IPS-11a (cell line): ENCODE measurements around the gene DUSP28.
"Not testable (repeated sequence)": the region's sequence is repeated elsewhere in the genome, so short reads cannot be mapped to it uniquely, and the experiment has no call there.

ENCODE experiments used
- H3K4me3 ChIP-seq: one replicate; pipeline ENCODE4 v1.5.1; 2013; ENCODE audit warnings: low read depth, low read length, control low read depth

Gene DUSP28, protein sequence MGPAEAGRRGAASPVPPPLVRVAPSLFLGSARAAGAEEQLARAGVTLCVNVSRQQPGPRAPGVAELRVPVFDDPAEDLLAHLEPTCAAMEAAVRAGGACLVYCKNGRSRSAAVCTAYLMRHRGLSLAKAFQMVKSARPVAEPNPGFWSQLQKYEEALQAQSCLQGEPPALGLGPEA

DNA sequence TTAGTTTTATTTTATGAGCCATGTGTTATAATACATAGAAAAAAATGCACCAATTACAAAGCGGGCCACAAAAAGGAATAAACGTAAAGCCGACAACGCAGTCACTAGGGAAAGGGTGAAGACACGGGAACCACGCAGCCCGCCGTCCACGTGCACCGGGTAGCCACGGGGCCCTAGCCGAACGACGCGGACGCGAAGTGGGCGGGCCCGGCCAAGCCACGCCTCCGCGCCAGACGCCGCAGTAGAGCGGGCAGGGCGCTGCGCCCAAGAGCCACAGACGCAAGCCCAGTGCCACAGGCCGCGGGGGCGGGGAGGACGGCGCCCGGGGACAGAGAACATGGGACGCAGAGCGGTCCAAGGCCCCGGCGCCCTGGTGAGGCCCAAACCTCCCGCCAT, at the start of gene DUSP28:
DUSP28 (plus strand) TSS at position 274 of the 396 bp plus-strand sequence. CDS start 328 bp downstream, outside the sequence.
- peak within 1 kb of the TSS; percentile 67 for H3K4me3 ChIP-seq

- H3K4me3 ChIP-seq = no peak overlapping the region
These were observed 49.5 kb upstream of the DUSP28 start for GRCh38 chr2:240510513-240511210.

DNA sequence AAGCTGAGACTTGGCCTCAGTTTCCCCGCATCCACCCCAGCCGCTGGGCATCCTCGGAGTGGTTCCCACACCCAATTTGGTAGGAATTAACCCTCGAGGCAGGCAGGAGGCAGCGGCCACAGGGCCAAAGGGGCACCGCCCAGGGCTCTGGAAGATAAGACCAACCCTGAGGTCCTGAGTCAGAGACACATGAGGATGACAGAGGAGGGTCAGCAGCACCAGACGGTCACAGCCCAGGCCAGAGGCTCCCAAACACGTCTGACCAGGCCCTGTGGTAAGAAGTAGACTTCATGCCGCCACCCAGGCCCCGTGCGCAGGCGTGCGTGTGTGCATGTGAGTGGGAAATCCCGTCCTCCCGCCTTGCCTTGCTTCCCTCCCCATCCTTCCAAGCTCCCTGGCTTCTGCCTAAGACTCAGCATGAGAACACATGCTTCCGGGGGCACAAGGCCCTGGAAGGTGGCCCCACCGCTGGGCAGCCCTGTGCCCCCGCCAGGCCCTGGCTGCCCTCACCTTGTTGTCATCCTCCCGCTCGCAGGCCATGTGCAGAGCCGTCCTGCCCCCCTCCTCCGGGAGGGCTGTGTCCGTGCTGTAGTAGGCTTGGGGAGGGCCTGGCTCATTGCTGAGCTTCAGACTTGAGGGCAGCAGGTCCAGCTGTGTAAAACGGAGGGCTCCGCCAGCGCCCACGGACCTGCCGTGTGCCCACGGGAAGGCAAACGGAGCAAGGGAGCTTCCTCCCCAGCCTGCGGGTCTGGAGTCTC, 48.6 kb upstream of the DUSP28 start:
- H3K4me3 ChIP-seq = no peak overlapping the region

DNA sequence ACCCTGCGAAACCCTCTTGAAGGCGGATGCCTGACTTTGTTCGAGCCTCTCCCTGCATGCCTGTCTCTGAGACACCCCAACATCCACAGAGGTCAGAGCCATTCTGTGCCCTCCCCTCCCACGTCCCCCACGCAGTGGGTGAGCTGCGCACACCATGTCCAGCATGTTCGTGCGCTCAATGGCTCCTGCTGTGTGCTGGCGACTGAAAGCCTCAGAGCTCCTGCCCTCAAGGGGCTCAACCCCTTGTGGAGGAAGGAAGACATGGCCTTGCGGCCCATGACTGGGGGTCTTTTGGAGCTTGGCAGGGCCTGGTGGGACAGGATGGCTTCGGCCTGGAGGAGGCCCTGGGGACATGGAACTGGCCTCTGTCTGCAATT, 48.1 kb upstream of the DUSP28 start:
- H3K4me3 ChIP-seq = no peak overlapping the region

DNA sequence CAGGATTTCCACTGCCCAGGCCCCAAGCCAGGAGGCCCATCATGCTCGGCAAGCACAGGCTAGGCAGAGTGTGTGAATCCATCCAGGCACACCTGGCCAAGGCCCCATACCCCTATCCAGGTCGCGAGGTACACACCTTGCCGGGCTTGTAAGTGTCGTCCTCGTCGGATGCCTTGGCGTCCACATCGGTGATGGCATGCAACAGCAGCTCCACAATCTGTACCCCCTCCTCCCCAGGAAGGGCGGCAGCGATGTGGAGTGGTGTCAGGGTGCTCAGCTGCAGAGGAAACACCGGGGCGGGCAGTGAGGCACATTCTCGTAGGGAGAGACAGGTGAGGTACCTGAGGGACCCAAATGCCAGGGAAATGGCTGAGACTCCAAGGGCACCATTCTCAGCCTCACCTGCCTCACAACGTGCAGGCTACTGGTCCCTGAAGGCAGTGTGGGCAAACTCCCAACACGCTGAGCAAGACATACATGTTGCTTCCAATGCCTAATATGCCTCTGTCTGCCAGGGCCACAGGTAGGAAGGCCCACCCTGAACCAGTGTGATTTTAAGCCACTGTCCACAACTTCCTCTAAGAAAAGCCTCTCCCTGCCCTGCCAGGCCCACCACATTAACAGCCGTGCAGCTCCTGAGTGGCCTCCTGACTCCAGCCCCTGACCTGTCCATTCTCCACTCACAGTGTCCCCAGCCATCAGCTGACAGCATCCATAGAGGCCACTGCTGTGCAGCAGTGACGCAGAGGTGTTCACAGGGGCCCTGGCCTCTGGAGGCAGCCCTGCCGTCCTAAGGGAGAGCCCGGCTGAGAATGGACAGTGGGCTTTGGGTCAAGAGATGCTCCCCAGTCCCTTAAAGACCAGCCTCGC, 47.3 kb upstream of the DUSP28 start:
- no peak overlapping the region for H3K4me3 ChIP-seq

GRCh38 chr2:240513549-240514287, 46.4 kb upstream of the DUSP28 start:
- H3K4me3 ChIP-seq = no peak overlapping the region

DNA sequence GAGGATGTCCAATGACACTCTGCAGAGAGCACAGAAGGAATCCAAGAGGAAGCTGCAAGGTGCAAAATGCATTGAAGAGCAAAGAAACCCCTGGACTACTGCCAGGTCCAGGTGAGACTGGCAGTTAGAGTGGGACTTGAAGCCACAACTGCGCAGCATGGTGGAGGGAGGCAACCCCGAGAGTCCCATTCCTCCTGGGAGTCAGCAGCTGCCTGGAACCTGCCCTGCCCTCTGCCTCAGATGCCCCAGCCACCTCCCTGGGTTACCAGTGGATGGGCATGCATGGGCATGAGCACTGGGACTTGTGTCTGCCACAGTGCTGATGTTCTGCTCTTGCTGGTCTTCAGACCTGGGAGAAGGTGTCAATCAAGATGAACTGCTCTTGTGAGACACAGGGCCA, 45.5 kb upstream of the DUSP28 start:
- H3K4me3 ChIP-seq = no peak overlapping the region

DNA sequence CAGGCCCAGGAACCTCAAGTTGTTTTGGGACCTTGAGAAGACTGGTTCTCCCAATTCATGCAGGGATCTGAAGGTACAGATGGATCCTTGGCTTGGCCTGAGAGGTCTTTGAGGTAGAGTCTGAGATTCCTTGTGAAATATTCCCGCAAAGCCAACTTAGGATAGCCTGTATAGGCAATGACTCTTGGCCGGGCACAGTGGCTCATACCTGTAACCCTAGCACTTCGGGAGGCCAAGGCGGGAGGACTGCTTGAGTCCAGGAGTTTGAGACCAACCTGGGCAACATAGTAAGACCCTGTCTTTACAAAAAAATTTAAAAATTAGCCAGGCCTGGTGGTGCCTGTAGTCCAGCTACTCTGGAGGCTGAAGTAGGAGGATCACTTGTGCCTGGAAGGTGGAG, 42.8 kb upstream of the DUSP28 start:
- H3K4me3 ChIP-seq = no peak overlapping the region

GRCh38 chr2:240518981-240519380, 41.2 kb upstream of the DUSP28 start:
- H3K4me3 ChIP-seq = no peak overlapping the region

DNA sequence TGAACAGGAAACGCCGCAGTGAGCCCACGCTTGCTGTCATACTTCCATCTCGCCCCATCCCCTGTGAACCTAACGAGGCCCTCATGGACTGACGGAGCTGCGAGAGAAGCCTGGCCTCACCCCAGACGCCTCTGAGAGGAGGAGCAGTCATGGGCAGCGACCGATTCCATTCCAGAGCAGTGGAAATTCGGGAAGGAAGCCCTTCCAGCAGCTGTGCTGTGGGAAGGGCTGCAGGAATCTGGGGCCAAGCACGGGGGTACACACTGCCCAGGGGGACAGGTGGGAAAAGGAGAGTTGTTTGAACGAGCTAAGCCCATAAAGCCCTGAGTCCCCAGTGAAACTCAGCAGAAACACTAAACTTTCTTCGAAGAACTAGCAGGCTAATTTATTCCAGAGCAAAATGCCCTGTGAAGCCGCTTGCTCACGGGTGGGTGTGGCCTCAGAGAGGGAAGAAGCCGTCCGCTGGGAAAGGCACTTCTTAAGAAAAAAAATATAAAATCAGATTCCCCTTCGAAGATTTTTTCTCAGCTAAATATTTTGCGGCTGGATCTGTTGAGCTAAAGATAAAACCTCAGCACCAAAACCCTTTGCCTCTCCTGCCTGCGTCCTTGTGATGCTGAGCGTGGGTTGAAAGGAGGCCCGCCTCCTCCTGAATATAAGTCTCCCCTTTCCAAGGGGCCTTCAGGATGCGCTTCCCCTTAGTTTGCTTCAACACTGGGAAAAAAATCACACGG, 40.6 kb upstream of the DUSP28 start:
- H3K4me3 ChIP-seq = no peak overlapping the region

DNA sequence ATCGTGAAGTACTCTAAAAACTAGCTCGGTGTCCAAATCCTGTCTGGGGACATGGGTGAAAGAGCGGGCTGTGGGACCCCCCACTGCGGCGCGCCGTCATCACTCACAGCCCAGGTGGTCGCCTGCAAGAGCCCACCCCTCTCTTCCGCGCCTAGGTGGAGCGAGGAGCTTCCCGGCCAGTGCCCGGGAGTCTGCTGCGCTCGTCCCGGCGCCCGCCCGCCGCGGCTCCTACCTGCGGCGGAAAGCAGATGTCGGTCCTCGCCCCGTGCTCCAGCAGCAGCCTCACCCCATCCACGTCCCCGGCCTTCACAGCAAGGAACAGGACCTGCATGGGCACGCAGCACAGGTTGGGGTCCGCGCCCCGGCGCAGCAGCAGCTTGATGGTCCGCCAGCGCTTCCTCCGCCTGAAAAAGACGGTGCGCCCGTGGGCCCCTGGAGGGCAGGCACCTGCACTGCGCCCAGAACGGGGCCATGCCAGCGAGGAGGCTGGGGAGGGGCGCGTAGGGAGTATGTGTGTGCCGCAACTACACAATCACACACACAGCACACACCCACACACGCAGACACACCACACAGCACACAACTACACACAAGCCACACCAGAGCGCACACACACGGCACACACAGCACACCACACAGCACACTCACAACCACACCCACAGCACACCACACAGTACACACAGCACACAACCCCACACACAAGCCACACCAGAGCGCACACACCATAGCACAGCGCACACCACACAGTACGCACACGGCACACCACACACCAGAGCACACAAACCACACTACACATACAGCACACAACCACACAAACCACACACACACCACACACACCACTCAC, 39.8 kb upstream of the DUSP28 start:
- H3K4me3 ChIP-seq = peak overlapping the region; percentile 43

DNA sequence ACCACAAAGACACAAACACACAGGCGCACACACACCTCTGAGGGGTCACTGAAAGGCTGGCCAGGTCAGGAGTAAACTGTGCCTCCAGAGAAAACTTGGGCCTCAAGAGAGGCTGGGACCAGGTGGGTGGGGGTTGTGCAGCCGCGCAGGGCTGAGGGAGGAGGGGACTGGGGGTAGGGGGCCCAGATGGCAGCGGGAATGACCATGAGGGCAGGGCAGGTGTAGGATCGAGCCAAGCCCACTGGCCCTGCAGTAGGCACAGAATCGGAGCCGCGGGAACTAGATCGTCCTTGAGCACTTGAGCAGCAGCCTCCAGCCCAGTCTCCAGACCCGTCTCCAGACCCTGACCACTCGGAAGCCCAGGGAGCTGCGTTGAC, 39.2 kb upstream of the DUSP28 start:
- no peak overlapping the region for H3K4me3 ChIP-seq

GRCh38 chr2:240521885-240522284, 38.3 kb upstream of the DUSP28 start:
- not testable (repeated sequence) for H3K4me3 ChIP-seq

DNA sequence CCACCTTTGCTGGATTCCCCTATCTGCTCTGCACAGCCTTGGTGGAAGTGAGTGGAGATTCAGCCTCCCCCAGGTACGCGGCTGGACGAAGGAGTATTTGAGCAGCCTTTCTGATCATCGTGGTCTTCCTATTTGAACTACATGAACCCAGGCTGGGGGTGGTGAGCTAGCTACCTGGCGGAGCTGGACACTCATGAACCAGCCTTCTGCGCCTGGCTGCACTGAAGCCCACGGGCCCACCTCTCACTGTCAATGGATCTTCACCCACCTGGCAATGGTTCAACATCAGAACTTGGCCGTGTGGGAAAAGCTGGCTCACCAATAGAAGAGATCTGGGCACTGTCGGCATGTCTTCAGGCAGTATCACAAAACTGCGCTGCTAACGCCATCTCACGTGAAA, 37.8 kb upstream of the DUSP28 start:
- no peak overlapping the region for H3K4me3 ChIP-seq

GRCh38 chr2:240523451-240524281, 36.5 kb upstream of the DUSP28 start:
- no peak overlapping the region for H3K4me3 ChIP-seq

DNA sequence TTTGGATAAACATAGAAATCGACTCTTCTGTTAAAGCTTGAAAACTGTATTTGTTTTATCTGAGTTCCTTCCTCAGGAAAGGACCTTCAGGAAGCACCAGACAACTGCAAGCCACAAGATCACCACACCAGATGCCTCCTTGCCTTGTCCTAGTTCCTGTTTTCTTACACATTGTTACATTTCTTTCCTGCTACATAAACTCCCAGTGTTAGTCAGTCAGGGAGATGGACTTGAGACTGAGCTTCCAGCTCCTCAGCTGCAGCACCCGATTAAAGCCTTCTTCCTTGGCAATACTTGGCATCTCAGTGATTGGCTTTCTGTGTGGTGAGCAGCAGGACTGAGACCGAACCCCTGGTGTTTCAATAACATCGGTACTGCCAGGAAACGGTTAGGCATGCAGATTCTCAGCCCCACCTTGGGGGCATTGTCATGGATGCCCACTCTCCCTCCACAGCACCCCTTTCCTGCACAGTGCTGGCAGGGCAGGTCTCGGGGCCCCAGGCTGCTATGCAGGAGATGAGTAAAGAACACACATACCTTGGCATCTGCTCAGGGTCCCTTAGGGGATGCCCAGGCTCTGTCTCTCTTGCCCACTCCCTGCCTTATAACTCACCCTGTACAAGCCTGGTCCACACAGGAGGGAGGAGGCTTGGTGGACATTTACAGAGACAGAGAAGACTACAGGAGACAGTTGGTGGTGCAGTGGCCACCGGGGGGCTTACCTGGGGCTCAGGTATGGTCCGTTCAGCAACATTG, 35.0 kb upstream of the DUSP28 start:
- H3K4me3 ChIP-seq = no peak overlapping the region

DNA sequence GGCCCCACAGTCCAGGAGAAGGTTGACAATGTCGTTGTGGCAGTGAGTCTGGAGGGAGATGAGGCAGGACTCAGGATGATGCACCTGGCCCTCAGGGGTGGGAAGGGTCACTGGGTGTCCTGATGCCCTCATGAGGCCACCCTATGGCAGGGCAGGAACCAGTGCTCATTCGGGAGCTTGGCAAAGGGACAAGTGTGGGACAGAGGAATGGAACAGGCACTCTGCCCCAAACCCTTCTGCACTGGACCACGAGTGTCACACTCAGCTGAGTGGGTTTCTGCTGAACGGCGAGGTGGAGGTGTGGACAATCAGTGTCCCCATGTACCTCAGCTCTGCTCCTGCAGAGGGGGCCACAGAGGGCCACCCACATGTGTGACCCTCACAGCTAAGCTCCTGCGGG, 34.4 kb upstream of the DUSP28 start:
- H3K4me3 ChIP-seq = no peak overlapping the region
